Measurements from ENCODE around the gene COX10.
"Not testable (repeated sequence)": the region's sequence is repeated elsewhere in the genome, so short reads cannot be mapped to it uniquely, and the experiment has no call there.

Gene COX10

GRCh38 chr17:14069251-14070021, at the start of gene COX10:
TSS of gene COX10 (plus strand) at chr17:14069504. CDS start at chr17:14069606, 102 bp downstream.
- peak; percentile 96 for DNase-seq

DNA sequence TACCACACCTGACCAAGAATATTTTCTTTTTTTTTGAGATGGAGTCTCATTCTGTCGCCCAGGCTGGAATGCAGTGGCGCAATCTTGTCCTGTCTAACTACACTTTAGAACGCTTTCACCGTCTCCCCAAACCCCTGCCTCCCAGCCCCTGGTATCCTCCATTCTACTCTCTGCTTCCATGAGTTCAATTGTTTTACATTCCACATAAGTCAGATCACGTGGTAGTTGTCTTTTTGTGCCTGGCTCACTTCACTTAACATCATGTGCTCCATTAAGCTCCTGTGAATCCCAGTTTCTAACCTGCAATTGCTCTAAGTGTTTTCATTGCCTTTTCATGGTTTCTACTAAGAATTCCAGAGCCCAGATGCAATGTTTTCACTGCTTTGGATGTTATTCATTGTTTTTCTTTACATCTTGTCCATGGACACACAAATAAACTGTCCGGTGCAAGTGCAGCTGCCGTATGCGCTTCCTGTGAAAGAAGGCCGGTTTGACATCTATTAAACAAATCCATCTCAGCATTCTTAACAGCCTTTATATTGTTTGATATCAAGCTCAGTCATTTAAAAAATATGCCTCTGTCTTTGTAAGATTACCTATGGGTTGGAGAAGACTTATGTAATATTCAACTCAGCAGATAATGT, 47.5 kb upstream of the COX10 start:
- DNase-seq: not testable (repeated sequence)

GRCh38 chr17:14029755-14030154, 39.5 kb upstream of the COX10 start:
- DNase-seq: not testable (repeated sequence)

DNA sequence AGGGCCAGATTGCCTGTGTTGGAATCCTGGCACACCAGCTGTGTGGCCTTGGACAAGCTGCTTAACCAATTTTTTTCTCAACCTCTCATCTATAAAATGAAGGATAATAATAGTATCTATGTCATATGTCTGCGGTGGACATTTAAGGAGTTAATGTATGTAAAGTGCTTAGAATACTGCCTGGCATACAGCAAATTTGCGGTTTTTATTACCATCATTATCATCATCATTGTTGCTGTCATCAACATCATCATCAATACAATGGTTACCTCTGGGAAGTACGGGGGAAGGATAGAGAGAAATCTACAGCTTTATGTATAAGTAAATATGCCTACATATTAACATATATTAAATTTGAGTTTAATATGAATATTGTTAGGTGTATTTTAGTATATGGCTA, 37.1 kb upstream of the COX10 start:
- no peak for DNase-seq

- no peak for DNase-seq
Measured at GRCh38 chr17:14033166-14033565, 36.1 kb upstream of the COX10 start.

- no peak for DNase-seq
Measured at GRCh38 chr17:14037453-14037852, 31.9 kb upstream of the COX10 start.

- DNase-seq: peak; percentile 24
Measured at GRCh38 chr17:14038206-14038605, 31.1 kb upstream of the COX10 start.

DNA sequence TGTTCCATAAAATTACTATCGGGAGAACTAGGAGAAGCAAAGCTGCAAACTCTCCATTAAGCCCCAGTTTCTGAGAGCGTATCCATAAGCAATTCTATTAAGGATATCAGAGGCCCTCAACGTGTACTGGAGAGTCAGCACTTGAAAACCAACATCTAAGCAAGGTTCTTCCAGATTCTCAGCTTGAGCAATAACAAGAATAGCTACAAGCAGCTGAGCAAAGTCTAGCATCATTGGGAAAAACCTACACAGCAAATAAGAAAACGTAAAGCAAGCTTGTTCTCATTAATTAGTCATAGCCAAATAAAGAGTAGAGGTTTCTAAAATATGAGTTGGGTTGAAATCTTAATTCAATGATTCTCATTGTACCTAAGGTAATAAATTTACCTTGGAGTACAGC, 26.9 kb upstream of the COX10 start:
- DNase-seq: no peak

- no peak for DNase-seq
Measured at GRCh38 chr17:14044702-14045101, 24.6 kb upstream of the COX10 start.

- no peak for DNase-seq
Measured at GRCh38 chr17:14046978-14047377, 22.3 kb upstream of the COX10 start.

- no peak for DNase-seq
Measured at GRCh38 chr17:14047591-14047990, 21.7 kb upstream of the COX10 start.

DNA sequence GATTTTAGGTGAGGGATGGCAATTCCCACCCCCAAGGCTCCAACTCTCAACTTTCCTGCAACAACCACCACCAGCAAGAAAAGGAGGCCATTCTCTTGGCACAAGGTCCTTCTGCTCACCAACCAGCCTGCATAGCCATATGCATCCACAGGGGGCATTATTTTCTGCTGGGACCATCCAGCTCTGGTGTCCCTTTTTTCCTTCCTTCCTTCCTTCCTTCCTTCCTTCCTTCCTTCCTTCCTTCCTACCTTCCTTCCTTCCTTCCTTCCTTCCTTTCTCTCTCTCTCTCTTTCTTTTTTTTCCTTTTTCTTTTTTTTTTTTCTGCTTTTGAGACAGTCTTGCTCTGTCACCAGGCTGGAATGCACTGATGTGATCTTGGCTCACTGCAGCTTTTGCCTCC, 21.1 kb upstream of the COX10 start:
- peak; percentile 34 for DNase-seq

- DNase-seq: no peak
Measured at GRCh38 chr17:14050616-14051015, 18.7 kb upstream of the COX10 start.

- no peak for DNase-seq
Measured at GRCh38 chr17:14051692-14052091, 17.6 kb upstream of the COX10 start.

- DNase-seq: no peak
Measured at GRCh38 chr17:14052886-14053615, 16.3 kb upstream of the COX10 start.

GRCh38 chr17:14057591-14057990, 11.7 kb upstream of the COX10 start:
- DNase-seq: peak; percentile 5

DNA sequence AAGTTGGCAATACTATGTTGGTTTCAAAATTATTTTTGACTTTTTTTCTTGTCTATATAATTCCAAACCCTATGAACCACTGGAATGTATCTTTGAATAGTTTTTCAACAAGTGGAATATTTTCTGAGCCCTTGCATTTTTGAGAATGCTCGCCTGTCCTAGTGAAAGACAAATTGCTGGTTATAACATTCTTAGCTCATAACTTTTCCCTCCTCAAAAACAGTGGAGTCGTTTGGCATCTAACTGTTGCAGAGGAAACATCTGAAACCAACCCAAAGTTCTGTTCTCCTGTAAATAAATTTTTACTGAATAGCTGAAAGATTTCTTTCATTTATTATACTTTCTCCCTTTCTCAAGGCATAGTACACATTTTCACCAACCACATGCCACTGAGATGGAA, 11.3 kb upstream of the COX10 start:
- DNase-seq: no peak

DNA sequence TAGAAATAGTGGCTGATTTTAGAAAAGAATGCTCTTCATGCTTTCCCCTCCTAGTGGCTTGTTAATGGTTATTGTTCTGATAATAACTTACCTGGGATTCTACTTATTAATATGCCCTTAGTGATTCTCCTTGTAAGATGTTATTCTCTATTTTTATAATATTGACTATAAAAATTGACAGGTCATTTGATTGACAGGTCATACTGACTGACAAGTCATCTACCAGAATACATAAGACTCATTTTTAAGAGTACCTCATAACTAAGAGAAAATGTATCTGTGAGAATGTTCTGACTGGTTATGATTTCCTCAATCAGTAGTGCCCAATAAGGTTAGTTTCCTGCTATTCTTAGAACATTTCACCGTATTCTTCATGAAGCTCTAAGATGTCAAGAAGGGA, 8.6 kb upstream of the COX10 start:
- DNase-seq: no peak

DNA sequence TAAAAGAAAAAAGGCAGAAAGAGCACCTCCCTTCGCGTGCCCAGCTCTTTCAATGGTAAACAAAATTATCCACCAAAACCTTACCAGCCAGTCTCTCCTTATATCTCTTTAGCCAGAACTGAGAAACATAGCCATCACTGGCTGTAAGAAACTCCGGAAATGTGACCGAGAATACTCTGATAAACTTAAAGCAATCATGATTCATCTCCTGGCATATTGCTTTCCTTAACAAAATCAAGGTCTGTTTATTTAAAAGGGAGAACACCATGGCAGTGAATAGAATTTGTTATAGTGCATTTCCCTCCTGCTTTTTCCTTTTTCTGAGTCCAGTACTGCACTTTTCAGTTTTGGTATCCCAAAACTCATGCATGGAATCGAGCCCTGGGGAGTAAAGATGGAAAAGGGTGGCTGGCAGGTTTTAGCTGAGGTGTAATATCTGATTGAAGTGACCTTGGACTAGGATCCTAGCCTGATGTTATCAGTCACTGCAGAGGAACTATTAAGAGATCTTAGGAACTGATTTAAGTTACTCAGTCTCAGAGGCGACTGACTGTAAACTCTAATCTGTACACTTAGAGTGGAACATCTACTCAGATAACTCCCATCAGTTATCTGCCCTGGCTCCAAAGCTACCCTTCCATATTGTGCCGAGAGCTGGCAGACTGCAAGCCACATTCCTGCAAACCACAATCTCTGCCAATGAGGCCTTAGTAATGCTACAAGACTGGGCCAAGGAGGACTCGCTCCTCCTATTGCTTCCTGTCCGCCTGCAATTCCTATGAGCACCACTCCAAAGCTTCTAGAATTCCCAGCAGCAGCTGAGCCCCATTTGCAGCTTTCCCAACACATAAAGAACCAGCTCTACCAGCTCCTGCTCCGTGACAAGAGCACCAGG, 7.4 kb upstream of the COX10 start:
- no peak for DNase-seq

- DNase-seq: no peak
Measured at GRCh38 chr17:14067347-14067746, 2.0 kb upstream of the COX10 start.

DNA sequence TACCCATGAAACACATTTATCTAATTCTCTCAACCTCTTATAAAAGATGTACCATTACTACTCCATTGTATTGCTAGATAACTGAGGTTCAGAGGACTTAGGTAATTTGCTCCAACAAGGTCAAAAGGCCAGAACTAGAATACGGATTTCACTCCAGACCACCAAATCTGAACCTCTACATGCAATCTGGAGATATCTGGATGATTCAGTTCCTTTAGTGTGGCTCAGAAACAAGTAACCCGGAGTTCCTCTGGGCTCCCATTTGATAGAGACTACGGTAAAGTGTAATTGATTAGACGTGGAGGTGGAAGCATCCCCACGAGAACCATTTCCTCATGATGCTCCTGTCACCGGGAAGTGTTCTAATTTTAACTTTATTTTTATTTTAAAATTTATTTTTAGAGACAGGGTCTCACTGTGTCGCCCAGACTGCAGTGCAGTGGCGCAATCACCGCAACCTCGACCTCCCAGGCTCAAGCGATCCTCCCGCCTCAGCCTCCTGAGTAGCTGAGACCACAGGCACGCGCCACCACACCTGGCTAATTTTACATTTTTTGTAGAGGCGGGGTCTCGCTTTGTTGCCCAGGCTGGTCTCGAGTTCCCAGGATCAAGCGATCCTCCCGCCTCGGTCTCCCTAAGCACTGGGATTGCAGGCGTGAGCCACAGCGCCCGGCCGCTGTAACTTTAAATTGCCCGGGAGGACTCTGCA, 608 bp upstream of the COX10 start:
- peak; percentile 18 for DNase-seq

GRCh38 chr17:14070344-14070984, 1.2 kb downstream of the COX10 start:
- no peak for DNase-seq

All from hematopoietic multipotent progenitor cell treated with erythropoietin and hydrocortisone succinate and interleukin-3 and kit ligand, for 4 days (in vitro differentiated cells).